Occipital lobe (tissue), 2 donors: ENCODE measurements around the gene NCOA7. TPM values are rescaled to one million over a fixed set of nuclear protein-coding genes. Genes with fewer than 3 reads are reported as not detected.
"Not testable (repeated sequence)": the region's sequence is repeated elsewhere in the genome, so short reads cannot be mapped to it uniquely, and the experiment has no call there.

Source experiments
- DNase-seq: peaks from one replicate; lab custom pipeline; 2025; lab: John Stamatoyannopoulos, UW
- total RNA-seq: library from RNA; depleted of rRNA; stranded (reverse); fragments of >200 nt; gene quantifications from one replicate; pipeline ENCODE4 v1.2.3, GENCODE V29; 2014

The NCOA7 gene
- total RNA-seq, 1 donor from 2014 or later, result 33.5 TPM

DNA sequence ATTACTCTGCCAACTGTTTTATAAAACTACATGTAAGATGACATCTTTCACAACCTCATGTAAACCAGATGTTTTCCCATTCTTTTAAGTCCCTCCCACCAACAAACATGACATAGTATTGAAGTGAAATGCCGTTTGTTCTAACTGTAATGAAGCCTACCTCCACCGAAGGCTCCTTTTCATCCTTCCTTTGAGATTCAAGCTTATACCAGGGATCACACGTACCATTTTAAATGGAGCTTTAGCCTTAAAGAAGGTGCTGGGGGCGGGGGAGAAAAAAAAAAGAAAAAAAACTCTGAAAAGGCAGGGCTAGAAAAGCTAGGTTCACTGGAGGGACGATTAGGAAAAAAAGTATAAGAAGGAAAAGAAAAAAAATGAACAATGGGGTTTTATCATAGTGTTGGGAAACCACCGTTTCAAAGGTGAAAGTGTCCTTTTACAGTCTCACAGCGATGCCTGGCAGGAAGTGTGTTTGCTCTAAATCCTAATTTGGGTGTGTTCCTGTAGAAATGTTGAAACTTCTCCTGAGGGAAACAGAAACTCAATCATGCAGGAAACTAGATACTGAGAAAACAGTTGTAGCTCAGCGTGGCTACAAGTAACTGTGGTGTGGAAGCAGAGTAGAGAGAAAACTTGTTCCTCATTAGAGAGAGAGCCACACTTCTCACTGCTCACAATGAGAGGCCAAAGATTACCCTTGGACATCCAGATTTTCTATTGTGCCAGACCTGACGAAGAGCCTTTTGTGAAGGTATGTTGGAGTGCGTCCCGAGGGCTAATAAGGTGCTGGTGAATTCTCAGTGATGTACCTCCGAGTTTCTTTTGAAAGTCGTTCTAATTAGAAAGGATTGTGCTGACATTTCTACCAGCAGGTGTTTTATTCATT, 128.2 kb downstream of the NCOA7 start:
- DNase-seq, result no peak

DNA sequence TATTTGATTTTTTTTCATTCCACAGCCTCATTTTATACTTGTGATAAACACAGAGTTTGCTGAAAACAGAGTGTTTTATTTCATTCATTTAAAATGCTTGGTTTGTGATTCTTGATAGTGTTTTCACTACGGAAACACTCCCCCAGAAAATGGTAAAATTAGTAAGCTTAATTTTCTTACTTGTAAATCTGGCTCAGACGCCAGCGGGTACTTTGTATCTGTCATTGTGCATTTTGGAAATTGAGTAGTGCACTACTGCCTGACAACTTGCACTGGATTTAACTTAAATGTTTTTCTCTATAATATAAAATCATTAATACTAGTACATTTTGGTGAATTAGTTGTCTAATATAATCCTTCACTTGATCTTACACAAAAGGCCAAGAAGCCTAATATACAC, 128.9 kb downstream of the NCOA7 start:
- DNase-seq, result no peak

DNA sequence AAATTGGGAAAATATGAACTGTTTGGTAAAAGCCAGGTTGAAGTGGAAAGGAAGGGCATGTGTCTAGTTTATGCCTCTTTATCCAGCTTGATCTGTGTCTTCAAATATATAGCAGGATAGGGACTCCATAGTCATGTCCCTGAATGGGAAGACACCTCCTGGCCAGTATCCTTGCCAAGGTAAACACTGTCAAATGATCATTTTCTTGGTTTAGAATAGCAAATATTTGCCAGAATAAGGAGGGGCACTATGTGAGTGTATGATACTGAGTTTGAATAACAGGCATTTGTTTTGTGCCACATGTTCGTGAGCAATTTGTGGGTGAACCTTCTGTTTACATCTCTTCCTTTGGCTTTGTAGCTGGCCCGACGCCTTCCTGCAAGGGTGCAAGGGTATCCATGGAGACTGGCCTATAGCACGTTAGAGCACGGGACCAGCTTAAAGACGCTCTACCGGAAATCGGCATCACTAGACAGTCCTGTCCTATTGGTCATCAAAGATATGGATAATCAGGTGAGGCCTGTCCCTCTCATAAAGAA, 131.6 kb downstream of the NCOA7 start:
- DNase-seq, result no peak

DNA sequence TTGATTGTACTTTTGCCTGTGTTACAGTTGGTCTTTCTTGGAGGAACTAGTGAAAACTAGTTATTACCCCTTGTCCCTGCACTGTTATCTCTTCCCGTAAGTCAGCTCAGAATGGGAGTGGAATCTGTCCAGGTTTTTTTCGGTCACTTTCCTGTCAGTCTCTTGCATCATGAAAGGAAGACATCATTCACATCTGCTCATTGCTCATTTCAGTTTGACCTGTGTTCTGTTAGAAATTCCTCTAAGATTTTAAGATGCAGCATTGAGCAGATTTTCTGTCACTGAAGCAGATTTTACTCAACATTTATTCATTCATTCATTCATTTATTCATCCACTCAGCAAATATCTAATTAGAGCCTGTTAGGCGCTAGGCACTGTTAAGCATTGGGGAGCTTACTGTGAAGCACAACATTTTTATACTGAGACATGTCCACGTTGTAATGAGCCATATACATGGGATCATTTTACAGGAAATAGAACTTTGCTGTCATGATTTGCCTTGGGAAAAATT, 132.7 kb downstream of the NCOA7 start:
- no peak for DNase-seq

DNA sequence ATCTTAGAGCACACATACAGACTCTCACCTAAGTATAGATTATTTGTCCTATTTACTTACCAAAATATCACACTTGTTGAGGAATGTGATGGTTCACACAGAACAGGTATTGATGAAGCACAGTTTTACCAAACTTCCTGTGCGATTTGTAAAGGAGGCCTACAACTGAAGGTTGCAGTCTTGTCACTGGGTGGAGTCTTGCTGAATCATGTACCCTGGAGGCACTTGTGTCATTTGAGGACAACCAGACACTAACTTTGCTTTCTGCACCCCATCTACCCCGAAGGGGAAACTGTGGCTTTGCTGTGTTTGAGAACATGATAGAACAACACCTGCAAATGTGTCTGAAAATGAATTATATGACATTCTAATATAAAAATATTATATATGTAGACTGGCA, 133.4 kb downstream of the NCOA7 start:
- DNase-seq, result no peak

DNA sequence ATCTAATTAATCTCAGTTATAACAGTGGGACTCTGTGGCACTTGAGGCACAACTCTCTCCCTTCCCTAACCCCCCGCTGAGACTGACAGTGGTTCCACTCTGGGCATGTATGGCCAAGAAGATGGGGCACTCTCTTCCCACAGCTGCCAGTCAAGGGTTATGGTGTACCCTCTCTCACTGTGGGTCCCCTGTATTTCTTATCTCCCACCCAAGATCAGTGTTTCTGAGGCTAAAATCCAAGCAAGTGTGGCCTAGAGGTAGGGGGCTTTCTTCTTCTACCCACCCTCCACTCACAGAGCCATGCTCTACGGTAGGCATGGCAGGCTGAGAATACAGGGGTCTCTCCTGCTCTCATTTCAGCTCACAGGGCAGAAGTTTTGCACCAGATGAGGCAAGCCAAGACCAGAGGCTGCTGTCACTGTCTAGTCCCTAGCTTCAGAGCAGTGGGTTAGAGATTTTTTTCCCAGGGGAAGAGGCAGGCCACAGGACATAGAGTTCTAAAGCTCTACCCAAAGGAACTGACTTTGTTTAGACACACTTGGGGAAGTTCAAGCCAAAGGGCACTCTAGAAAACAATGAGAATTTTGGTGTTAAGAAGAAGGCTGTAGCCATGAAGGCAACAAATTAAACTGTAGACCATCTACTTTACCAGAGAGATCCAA, 134.1 kb downstream of the NCOA7 start:
- no peak for DNase-seq

DNA sequence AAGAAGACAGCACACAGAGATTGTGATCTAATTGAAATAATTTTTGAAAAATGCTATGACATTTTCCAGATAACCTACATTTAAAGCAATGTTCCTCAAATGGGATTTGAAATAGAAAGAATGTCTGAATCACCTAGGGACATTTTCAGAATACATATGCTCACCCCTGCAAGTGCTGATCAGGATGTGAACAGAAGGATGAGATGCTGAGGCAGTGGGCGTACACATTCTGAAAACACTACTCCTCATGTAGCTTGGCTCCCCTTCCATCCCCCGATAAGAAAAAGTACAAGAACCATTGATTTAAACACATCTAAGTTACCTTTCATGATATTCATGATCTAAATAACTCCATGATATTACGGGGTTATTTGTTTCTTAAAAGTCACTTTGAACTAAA, 136.0 kb downstream of the NCOA7 start:
- no peak for DNase-seq

DNA sequence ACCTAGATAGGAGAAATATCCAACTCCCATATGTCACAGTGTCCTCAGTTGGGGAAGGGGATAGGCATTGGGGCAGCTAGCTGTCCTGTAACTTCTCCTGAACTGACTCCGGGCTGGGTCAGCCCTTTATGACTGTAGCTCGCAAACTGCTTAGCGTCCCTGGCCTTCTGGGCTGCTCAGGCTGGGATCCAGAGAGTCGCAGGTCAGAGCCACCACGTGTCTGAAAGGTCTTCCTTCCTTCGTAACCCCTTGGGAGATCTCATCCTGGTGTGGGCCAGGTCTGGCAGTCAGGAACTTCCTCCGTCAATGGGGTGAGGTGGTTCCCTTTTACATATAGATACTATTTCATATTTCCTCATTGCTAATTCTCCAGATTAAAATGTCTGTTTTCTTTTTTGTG, 137.0 kb downstream of the NCOA7 start:
- DNase-seq, result no peak

DNA sequence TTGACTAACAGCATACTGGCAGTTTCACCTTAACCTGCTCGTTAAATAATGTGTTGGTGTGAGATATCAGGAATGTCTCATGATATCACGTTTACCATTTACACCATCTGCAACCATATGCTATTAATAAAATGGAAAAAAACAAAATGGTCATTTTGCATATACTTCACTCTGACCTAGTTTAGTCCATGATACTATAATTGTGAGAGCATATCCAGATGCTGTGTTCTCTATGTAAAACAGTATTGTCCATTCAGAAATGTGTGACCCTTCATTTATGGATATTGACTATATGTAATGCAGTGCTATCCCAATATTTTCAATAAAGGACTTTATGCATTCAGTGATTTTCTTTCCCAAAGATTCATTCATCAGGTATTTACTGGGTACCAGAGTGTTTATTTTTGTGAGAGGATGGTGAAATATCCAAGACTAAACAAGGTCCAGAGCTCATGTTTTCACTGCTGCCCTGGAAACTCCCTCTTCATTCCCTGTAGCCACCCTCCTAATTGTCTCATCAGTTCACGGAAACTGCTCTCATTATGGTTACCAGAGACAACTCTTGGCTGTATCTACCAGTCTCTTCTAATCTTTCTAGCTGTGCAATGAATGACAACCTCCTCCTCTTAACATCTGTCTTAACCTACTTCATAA, 140.1 kb downstream of the NCOA7 start:
- DNase-seq, result no peak

DNA sequence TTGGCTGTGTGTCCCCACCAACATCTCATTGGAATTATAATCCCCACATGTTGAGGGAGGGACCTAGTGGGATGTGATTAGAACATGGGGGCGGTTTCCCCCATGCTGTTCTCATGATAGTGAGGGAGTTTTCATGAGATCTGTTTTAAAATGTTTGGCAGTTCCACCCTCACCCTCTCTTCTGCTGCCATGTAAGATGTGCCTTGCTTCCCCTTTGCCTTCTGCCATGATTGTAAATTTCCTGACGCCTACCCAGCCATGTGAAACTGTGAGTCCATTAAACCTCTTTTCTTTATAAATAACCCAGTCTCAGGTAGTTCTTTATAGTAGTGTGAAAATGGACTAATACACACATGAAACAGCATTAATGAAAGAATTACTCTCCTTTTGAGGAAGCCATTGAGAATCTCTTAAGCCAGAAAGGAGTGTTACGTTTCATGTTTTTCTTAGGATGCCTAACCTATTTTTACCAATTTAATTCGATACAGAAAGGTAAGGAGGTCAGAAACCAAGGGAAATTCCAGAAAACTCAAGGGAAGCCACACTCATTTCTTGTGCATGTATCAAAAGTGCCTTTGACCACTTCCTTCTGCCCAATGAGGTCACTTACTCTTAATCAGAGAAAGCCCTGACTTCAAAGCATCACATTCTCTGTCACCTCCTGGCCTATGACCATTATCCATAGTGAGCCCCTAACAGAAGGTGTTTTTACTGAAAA, 141.1 kb downstream of the NCOA7 start:
- DNase-seq, result no peak

DNA sequence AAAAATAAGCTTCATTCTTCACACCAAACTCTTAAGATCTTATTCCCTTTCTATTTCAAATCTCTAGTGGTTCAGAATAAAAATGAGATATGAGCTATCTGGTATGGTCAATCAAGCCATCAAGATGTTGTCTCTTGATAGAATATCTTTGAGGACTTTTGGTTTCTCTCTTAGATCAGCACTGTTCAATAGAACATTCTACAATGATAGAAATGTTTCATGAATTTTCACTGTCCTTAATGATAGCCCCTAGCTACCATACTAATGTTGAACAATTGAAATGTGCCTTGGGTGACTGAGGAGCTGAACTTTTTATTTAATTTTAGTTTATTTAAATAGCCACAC, 141.7 kb downstream of the NCOA7 start:
- DNase-seq, result no peak

DNA sequence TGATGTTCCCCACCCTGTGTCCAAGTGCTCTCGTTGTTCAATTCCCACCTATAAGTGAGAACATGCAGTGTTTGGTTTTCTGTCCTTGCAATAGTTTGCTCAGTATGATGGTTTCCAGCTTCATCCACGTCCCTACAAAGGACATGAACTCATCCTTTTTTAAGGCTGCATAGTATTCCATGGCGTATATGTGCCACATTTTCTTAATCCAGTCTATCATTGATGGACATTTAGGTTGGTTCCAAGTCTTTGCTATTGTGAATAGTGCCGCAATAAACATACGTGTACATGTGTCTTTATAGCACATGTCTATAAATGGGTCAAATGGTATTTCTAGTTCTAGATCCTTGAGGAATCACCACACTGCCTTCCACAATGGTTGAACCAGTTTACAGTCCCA, 144.8 kb downstream of the NCOA7 start:
- not testable (repeated sequence) for DNase-seq

DNA sequence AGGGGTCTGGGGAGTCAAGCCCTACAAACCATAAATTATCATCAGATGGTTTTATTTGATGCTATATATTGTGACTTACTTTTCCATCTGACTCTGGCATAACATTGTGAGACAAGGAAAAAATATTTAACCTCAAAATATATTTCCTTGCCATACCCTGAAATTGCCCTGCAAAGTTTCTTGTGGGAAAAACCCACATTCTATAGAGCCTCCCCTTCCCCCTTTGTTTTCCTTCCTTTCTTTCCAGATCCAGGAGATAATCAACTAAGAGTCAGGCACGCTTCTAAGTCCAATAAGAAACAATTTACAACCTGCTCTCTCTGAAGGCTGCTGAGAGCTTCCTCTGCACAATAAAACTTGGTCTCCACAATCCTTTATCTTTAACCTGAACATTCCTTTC, 148.3 kb downstream of the NCOA7 start:
- no peak for DNase-seq

DNA sequence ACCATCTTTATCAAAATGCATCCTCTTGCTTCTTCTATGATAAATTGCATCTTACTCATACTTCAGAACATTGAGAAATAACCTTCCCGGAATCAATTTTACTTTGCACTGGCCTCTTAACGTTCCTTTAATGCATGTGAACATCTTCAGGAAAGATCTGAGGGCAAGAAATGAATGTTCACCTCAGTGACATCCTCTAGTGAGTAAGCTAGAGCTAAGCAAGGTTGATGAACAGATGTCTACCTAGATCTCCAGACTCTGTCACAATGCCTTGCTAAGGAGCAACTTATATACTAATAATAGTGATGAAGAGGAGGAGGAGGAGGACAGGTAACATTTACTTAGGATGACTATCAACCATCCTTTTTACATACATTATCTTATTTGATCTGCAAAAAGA, 149.0 kb downstream of the NCOA7 start:
- no peak for DNase-seq

DNA sequence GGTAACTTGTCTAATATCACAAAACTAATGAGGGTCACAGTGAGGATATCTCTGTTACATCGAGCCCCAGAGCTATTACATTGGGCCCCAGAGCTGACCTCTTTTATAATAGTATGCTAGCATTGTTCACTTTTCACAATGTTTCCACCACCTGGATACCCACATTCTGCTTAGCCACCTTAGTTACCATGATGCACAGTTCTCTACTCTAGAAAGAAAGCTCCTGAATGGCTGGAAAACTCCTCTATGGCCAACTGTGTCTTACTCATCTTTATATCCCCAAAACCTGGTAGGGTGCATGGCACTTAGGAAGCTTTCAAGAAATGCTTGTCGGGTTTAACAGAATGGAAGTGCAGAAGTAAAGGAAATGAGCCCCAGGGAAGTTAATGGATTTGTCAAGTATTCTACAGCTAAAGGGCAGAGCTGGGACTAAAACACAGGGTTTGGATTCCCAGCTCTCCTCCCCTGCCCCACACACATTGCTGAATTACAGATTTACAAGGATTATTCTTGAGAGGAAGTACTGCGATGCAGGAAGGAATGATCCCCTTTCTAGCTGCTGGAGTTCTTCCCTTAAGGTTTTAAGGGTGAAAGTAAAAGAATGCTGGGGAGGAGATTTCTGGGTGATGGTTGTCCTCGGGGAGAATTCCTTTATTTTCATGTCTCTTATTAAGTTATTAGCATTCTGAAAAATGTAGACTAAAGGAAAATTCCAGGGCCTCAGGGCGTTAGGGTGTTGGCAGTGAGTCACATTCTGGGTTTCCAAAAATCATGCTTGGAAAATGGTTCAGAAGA, 149.7 kb downstream of the NCOA7 start:
- DNase-seq, result no peak

DNA sequence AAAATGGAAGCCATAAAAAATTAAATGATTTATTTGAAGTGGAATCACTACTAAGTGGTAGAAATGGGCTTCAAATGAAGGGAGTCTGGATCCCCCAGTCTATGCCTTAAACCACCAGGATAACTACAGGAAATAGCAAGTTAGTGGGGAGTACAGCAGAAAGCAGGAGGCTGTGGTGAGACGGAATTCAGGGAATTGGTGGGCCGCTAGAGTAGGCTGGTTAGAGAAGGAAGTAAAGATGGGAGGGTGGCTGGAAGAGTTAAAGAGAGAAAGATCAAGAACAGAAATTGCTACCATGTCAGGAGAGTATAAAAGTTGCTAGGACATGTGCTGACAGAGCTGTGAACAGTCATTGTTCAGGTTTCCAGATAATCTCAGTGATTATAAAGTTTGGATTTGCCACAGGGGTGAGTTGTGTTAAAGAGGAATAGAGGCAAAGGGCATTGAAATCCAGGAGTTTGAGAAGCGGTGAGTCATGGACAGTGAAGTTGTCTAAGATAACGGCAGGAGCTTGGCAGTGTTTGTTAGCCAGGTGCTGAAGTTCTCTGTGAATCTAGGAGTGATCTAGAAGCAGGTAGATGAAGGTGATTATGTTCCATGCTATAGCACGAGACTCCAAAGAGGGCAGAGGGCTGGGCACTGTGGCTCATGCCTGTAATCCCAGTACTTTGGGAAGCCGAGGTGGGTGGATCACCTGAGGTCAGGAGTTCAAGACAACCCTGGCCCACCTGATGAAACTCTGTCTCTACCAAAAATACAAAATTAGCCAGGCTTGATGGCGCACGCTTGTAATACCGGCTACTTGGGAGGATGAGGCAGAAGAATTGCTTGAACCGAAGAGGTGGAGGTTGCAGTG, 152.1 kb downstream of the NCOA7 start:
- no peak for DNase-seq

DNA sequence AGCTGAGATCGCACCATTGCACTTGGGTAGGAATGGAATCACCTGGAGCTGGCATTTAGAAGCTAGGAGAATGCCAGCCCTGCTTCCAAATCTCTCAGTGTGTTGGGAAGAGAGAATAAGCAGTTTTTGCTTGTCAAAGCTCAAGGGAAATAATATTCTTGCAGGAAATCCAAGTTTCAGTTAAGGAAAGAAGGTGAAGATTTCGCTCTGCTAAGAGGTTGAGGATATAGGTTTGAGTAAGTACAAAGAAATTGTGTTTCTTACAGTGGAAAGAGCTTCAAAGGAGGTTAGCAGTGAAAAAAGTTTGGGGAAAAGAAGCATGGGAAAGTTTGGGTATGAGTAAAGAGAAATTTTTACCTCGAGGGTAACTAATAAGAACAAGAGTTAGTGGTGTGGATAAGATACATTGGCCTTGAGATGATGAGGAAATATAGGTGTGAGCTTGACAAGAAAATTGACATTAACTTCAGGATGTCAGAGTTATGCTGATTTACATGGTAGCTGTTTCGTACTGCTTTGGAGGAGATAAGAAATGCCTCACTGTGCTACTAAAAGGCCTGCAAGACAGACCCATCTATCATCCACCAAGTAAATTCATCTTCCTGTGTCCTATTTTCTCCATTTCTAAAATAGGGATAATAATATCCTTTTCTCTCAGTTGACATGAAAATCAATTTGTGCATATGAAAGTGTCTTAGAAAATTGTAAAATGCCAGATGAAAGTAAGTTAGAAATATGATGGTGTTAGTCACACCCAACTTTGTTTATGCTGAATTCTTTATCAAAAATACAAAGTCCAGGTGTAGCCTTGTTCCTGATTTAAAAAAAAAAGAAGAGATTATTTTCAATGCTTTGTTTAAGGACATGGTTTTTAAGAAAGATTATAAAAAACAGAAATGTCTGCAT, 153.0 kb downstream of the NCOA7 start:
- no peak for DNase-seq

DNA sequence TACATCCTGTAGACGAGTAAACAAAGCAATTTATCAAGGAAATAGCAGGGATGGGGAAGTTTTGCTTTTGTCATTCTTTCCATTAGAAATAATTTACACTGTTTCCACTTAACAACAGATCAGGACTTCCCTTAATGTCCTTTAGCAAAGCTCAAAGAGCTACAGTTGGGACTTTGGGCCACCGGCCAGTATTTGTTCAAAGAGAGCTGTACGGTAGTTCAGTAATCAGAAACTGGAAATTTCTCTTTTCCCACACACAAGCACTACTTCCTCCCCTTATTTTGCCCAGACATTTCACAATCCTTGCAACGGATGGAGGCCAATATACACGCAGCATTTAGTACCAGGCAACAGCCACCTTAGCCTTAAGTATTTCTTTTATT, 153.7 kb downstream of the NCOA7 start:
- DNase-seq, result no peak

DNA sequence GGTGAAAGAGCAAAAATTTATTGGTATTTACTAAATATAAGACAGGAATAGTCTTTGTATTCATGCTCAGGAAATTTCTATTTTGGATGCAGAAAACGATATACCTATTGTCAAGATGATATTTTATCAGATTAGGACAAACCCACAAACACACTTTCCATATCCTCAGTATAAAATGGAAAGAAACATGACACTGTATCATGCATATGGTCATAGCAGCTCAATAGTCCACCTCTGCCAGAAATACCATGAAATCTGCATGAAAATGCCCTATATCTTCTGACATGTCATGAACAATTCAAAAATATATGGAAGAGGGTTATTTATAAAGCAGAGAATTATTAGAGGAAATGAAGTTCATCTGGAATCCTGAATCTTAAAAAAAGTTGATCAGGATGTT, 154.1 kb downstream of the NCOA7 start:
- DNase-seq, result no peak
